Hindlimb muscle (tissue), 1 donor: ENCODE data around the gene SCUBE1. TPM values are rescaled to one million over a fixed set of nuclear protein-coding genes. Genes with fewer than 3 reads are reported as not detected.

Experiments
- DNase-seq: peaks from one replicate; pipeline ENCODE4 v3.0.0-alpha.2; 2013
- polyA plus RNA-seq: library from polyadenylated mRNA; unstranded; fragments of 120-200 nt; gene quantifications from one replicate; pipeline ENCODE4 v1.2.1, GENCODE V29; 2013; ENCODE audit not compliant: insufficient read length

Gene SCUBE1
- polyA plus RNA-seq, 1 donor: 0.10 TPM

GRCh38 chr22:43191831-43192230, 151.3 kb downstream of the SCUBE1 start:
- DNase-seq: no peak

DNA sequence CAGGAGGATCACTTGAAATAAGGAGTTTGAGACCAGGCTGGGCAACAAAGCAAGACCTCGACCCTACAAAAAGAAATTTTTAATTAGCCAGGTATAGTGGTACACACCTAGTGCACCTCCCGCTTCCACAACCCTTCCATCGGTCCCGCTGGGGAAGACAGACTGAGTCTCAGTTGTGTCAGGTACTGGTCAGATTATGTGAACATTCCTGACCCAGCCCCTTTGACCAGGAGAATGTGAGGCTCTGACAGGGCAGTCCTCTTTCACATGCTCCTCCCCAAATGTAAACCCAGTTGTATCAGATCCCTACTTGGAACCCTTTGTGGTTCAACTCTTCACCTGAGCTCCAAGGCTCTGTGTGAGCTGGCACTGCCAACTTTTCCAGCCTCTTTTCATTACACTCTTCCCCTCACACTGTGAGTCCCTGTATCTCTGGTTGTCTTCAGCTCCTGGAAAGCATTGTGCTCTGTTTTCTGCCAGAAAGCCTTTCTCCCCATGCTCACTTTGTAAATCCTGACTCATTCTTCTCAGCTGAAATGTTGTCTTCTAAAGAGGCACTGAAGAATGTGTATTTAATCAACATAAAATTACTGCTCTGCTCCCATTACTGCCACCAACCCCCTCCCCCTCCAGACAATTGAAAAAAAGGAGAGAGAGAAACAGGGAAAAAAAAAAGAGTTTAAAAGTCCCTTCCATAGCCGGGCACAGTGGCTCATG, 154.2 kb downstream of the SCUBE1 start:
- DNase-seq: no peak

GRCh38 chr22:43187171-43188099, 155.7 kb downstream of the SCUBE1 start:
- DNase-seq: peak; percentile 99

- peak; percentile 64 for DNase-seq
Observed at GRCh38 chr22:43186272-43187170, 156.7 kb downstream of the SCUBE1 start, which contains the start of gene TTLL12. Gene TTLL12, minus strand, starts transcription at chr22:43187134. Its CDS starts 65 bp downstream, at chr22:43187069.

DNA sequence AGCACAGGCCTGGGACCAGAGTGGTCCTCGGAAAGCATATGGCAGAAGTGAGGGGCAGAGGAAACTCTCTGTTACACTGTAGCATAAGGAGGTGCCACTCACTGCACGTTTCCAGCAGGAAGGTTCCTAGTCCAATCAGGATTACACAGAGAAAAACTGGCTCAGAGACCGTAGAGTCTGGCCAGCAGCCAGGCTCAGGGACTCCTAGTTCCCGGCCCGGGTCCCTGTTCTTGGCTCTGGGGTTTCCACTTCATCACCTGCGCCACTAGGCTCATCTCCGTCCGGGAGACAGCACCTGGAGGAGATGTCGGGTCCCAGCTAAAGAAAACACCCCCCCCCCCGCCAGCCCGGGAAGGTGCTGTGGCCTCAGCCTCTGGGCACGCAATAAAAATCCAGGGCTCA, 157.3 kb downstream of the SCUBE1 start:
- peak; percentile 35 for DNase-seq

GRCh38 chr22:43183496-43184277, 159.5 kb downstream of the SCUBE1 start:
- no peak for DNase-seq

DNA sequence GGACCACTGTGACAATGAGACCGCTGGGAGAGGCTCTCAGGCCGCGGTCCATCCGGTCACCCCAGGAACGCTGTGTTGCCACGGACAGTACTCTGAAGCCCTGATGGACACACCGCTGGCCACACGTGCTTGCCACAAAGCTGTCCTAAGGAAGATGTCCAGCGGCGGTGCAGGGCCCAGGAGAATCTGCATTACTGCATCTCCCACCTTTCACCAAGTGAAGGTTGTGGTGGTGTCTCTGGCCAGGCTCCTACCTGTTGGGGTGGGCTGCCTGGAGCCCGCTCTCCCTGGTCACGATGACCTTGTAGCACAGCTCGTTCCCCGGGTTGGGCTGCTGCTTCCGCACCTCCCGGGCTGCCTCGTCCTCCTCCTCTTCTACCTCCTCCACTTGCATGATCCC, 160.4 kb downstream of the SCUBE1 start:
- DNase-seq: no peak

GRCh38 chr22:43182118-43182517, 161.1 kb downstream of the SCUBE1 start:
- DNase-seq: no peak

GRCh38 chr22:43181321-43182076, 161.7 kb downstream of the SCUBE1 start:
- DNase-seq: no peak

DNA sequence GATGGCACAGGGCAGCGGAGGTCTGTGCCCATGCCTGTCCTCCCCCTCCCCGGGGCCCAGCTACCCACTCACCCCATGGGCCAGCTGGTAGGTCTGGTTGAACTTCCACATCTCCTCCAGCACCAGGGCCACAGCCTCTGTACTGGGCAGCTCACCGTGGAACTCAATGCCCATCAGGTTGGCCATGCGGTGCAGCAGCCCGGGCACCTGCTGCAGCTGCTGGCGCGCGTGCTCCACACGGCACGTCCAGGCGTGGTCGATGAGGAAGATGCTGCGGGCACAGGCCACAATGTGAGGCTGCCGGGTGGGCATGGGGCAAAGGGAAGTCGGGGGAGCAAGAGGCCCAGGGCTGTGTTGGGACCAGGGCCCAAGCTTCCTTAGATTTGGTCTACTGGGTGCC, 162.5 kb downstream of the SCUBE1 start:
- no peak for DNase-seq

DNA sequence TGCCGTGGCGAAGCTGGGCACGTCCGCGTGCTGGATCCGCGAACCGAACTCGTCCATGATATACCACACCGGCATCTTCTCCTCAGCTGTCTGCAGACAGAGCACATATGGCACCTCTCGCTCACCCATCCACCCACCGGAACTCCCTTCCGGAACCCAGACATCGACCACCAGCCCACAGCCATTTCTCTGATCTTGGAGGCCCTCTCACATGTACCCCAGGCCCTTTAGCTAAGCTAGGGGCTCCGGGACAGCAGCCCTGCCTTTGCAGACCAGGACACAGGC, 163.3 kb downstream of the SCUBE1 start:
- no peak for DNase-seq

DNA sequence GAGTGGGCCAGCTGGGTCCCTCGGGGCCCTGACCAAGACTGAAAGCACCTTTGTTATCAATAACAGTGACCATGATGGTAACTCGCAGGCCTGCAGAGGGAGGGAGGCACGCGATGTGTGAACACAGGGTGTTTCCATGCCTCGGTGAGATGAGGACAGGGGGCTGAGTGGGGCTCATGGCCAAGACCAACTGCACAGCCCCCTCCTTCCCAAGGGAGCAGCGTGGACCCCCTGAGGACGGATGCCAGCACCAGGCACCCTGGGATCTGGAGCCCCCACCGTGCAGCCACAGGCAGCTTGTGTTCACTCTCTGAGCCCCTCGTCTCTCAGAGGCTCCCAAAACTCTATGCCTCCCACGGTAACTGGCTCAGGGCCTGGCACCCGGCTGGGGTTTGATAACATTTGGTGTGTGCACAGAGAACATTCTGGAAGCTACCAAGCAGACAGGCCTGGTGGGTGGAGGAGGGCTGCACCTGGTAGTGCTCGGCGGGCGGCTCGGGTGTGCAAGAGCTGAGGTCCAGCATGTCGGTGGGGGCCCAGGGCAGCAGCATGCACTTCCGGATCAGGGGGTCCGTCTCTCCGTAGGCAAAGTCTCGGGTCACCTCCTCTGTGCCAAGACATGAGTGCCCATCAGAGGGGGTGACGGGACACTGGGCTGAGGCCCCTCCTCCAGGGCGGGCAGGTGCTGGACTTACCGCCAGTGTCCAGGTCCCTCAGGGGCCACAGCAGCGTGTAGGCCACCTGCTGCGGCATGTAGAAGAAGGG, 163.8 kb downstream of the SCUBE1 start:
- DNase-seq: no peak

- no peak for DNase-seq
Observed at GRCh38 chr22:43177479-43177878, 165.7 kb downstream of the SCUBE1 start.

- no peak for DNase-seq
Observed at GRCh38 chr22:43176090-43176489, 167.1 kb downstream of the SCUBE1 start.

DNA sequence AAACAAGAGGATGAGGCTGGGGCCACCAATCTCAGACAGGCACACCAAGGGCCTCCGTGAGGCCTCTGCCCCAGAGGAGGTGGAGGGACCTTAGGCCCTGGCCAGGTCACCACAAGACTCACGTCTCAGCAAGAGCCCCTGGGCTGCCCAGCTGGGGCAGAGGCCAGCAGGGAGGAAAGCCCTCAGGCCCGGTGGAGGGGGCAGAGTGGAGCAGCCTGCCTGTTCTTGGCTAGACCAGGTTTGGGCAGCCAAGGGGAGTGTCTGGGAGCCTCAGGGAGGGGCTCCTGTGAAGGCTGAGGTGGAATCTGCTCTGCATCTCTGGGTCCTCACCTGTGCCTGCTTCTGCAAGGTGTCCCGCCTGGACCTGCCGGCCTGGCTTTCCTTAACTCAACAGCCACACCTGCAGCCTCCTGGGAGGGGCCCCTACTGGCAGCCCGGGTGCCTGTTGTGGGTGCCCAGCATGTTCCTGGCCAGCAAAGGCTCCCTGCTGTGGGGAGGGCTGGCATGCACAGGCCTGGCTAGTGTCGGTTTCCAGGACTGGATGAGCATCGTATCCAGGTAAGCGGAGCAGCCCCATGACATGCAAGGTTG, 168.1 kb downstream of the SCUBE1 start:
- no peak for DNase-seq

GRCh38 chr22:43173976-43174720, 169.0 kb downstream of the SCUBE1 start:
- DNase-seq: no peak

- no peak for DNase-seq
Observed at GRCh38 chr22:43173566-43173965, 169.6 kb downstream of the SCUBE1 start.

DNA sequence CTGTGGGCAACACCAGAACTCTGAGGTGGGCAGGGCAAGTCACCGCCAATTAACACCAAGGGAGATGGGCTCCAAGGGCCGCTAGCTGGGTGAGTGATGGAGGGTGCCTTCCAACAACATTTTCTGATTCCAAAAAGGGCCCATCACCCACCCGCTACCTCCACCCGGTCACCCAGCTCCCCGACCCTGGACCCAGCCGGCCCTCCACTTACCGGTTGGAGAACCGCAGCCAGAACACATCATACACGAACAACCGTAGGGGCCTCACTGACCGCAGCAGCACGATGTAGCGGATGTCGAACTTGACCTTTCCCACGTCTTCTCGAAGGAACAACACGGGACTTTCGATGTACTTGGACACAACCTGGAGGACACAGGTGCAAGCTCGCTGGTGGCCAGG, 171.0 kb downstream of the SCUBE1 start:
- DNase-seq: no peak

DNA sequence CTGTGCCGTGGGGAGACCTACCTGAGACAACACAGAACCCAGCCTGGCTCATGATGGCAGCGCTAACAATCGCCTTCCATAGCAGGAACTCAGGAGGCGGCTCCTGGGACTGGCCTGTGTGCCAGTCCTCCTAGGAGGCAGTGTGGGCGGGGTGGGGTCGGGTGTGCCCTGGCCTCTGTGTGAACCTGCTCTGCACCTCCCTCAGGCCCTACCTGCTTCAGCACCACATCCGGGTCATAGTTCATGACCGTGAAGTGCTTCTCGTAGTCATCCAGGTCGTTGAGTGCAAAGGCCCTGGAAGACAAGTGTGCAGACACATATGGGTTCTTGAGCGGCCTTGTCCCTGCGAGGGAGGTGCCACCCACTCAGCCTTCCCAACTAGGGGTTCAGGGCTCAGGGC, 171.6 kb downstream of the SCUBE1 start:
- no peak for DNase-seq
